Sigmoid colon (tissue), 4 donors: ENCODE measurements around the gene SP2.

Source experiments
- CTCF ChIP-seq, 4 experiments: fragments of 450-650 bp in 3 of 4; fragments of 200-600 bp in 1 of 4; IDR thresholded peaks; one replicate each; pipeline ENCODE4 v1.5.1; 2016 to 2019; ENCODE audit warnings: antibody characterized with exemption in 4 of 4, mild to moderate bottlenecking in 3 of 4, moderate library complexity in 2 of 4
- POLR2AphosphoS5 ChIP-seq, 4 donors: sonication (generic); formaldehyde crosslinking; IDR thresholded peaks; one replicate each; pipeline ENCODE4 v1.6.1; 2017; ENCODE audit warnings: antibody characterized with exemption in 4 of 4

GRCh38 chr17:47968836-47969235 lies 72.8 kb downstream of the SP2 start:
- TF ChIP-seq CTCF (IDR thresholded peaks at IDR 0.05), result no peak
- TF ChIP-seq POLR2AphosphoS5 (IDR thresholded peaks at IDR 0.05), result no peak
